Lung (tissue), 12 donors: ENCODE results near the gene PIK3R3. TPM values are rescaled to one million over a fixed set of nuclear protein-coding genes. Genes with fewer than 3 reads are reported as not detected.

Experiments used
- ATAC-seq: fragments of 200-7000 bp; cut with Tn5 transposase; one replicate; pipeline ENCODE4 v1.9.1; 2020; ENCODE audit warnings: moderate number of reproducible peaks; ENCODE audit not compliant: insufficient read depth, low FRiP score
- DNase-seq, 3 donors: peaks; one replicate each; pipeline ENCODE4 v3.0.0-alpha.2; 2013 to 2017
- H3K27ac ChIP-seq, 2 donors: one replicate each; pipeline ENCODE4 v1.5.1; 2013; ENCODE audit warnings: mild to moderate bottlenecking in 2 of 2, moderate library complexity in 2 of 2, control low read depth in 1 of 2, inconsistent platforms in 1 of 2, low read depth in 1 of 2, low read length in 1 of 2
- H3K27me3 ChIP-seq, 3 donors: one replicate each; pipeline ENCODE4 v1.5.1; 2013; ENCODE audit warnings: low read length in 2 of 3; ENCODE audit not compliant: control insufficient read depth in 3 of 3, insufficient read depth in 3 of 3
- H3K36me3 ChIP-seq, 4 donors: one replicate each; pipeline ENCODE4 v1.5.1; 2013; ENCODE audit warnings: low read length in 4 of 4, mild to moderate bottlenecking in 1 of 4, moderate library complexity in 1 of 4; ENCODE audit not compliant: control insufficient read depth in 4 of 4, insufficient read depth in 4 of 4
- H3K4me1 ChIP-seq, 5 donors: one replicate each; pipeline ENCODE4 v1.5.1; 2013; ENCODE audit warnings: low read length in 5 of 5, mild to moderate bottlenecking in 2 of 5, moderate library complexity in 1 of 5; ENCODE audit not compliant: control insufficient read depth in 5 of 5, insufficient read depth in 5 of 5
- H3K4me3 ChIP-seq: one replicate; pipeline ENCODE4 v1.5.1; 2013; ENCODE audit warnings: mild to moderate bottlenecking, control low read depth, moderate library complexity
- H3K9ac ChIP-seq, 2 donors: one replicate each; pipeline ENCODE4 v1.5.1; 2013; ENCODE audit warnings: low read length in 2 of 2, control low read depth in 1 of 2; ENCODE audit not compliant: insufficient read depth in 1 of 2
- H3K9me3 ChIP-seq, 4 donors: one replicate each; pipeline ENCODE4 v1.5.1; 2013; ENCODE audit warnings: low read length in 3 of 4, mild to moderate bottlenecking in 1 of 4, moderate library complexity in 1 of 4; ENCODE audit not compliant: control insufficient read depth in 4 of 4, insufficient read depth in 3 of 4
- CTCF ChIP-seq: IDR thresholded peaks from 2 replicates; pipeline ENCODE4 v1.5.1; 2012; ENCODE audit warnings: mild to moderate bottlenecking; ENCODE audit errors: control extremely low read depth, extremely low read depth
- WGBS, 2 donors: extraction: QIAGEN DNeasy Blood & Tissue Kit; methylation state at CpG; one replicate each; pipeline ENCODE4 v1.1.7; 2013; 5-methylcytosine and 5-hydroxymethylcytosine counted together
- polyA plus RNA-seq, 2 donors: library from polyadenylated mRNA; stranded (reverse); fragments of 200-250 nt; gene quantifications; one replicate each; pipeline ENCODE4 v1.2.1, GENCODE V29; 2013
- total RNA-seq, 2 donors: library from RNA; depleted of rRNA in 1 of 2; stranded (reverse); fragments of >200 nt in 1 of 2; gene quantifications; one replicate each; pipeline ENCODE4 v1.2.1, GENCODE V29; 2014 to 2021
- donor health status: control.
- donor health status: control.
- donor health status: Bipolar disorder and iron deficiency.
- donor health status: healthy.
- donor health status: DM: yes; HTN: yes; CAD: no.

The PIK3R3 gene
- total and polyA plus RNA-seq, 4 donors, result 9.1 to 36.7 (median 17.1) TPM

GRCh38 chr1:46153228-46153627, 20.8 kb upstream of the PIK3R3 start:
- DNase-seq (no peak), ATAC-seq (no peak)
- TF ChIP-seq CTCF, result no peak
- Histone ChIP-seq H3K4me3 (no peak overlapping the region), H3K27ac (no peak overlapping the region), H3K9ac (no peak overlapping the region), H3K27me3 (no peaks in the 10 kb centered on the region), H3K9me3 (no peaks in the 10 kb centered on the region), H3K4me1 (no peaks in the 10 kb centered on the region), H3K36me3 (no peaks in the 10 kb centered on the region)
- WGBS, 2 donors, result 87 to 95% methylated on average over 1 of the region's 1 CpG

- Histone ChIP-seq H3K4me1 (no peaks in the 10 kb centered on the region), H3K4me3 (no peak overlapping the region), H3K36me3 (no peaks in the 10 kb centered on the region), H3K27me3 (no peaks in the 10 kb centered on the region), H3K9me3 (no peaks in the 10 kb centered on the region), H3K9ac (no peak overlapping the region), H3K27ac (no peak overlapping the region)
- 92 to 94% methylated on average over 3 of the region's 3 CpGs for WGBS, 2 donors
- TF ChIP-seq CTCF, result no peak
- DNase-seq (no peak), ATAC-seq (no peak)
These were observed 19.6 kb upstream of the PIK3R3 start for GRCh38 chr1:46152016-46152415.

GRCh38 chr1:46150085-46150484, 17.7 kb upstream of the PIK3R3 start:
- Histone ChIP-seq H3K36me3 (no peaks in the 10 kb centered on the region), H3K4me1 (no peaks in the 10 kb centered on the region), H3K9ac (no peak overlapping the region), H3K9me3 (no peaks in the 10 kb centered on the region), H3K27ac (peak overlapping the region in 1 of 2 donors; percentile 54), H3K4me3 (no peak overlapping the region), H3K27me3 (no peaks in the 10 kb centered on the region)
- DNase-seq, result no peak
- no peak for TF ChIP-seq CTCF
- ATAC-seq, result no peak
- 71 to 87% methylated on average over 2 of the region's 2 CpGs for WGBS, 2 donors

GRCh38 chr1:46148318-46148717, 15.9 kb upstream of the PIK3R3 start:
- no peaks in the 10 kb centered on the region for H3K9me3 ChIP-seq
- no peaks in the 10 kb centered on the region for H3K4me1 ChIP-seq
- ATAC-seq (no peak), DNase-seq (no peak)
- H3K27me3 ChIP-seq, result no peaks in the 10 kb centered on the region
- WGBS, 2 donors, result 68 to 80% methylated on average over 2 of the region's 2 CpGs
- no peak overlapping the region for H3K27ac ChIP-seq
- H3K9ac ChIP-seq, result no peak overlapping the region
- H3K36me3 ChIP-seq, result no peaks in the 10 kb centered on the region
- H3K4me3 ChIP-seq, result no peak overlapping the region
- TF ChIP-seq CTCF, result no peak
